ENCODE results near the gene IL11RA.

IL11RA gene

DNA sequence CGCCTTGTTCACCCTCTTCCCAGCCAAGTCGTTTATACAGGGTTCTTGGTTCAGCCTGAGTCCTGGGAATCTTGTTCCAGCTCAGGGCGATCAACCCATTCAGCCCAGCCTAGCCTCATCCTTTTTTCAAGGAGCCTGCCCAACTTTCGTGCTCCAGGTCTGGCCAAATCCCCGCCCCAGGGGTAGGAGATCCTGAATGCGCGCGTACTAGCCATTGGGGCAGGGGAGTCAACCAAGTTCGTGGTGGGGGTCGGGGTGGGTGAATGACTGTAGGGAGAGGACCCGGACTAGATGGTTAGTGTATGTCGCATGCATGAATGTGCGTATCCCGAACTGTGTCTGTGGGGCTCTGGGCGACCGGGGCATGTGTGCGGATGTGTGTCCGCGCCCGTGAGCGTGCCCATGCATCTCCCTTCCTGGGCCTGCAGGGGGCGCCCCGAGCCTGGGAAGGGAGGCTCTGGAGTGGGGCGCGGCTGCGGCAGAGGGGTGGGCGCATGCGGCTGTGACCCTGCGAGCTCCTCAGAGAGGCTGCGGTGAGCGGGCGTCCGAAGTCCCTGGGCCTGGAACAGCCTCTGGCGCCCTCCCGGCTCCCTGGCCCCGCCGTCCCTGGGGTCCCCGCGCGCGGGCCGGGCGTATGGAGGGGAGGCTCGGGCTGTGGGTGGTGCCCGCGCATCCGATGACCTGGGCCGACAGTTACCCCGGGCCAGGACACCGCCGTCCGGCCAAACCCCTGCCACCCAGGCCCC, 49.2 kb downstream of the IL11RA start:
- H4K8ac ChIP-seq (ENCODE audit: low read depth, low read length): peak overlapping the region; percentile 63
- peak overlapping the region; percentile 91 for H3K4me2 ChIP-seq (ENCODE audit: low read length)
- DNase-seq: peak; percentile 39 to 73
- no peak overlapping the region for H3K27ac ChIP-seq (ENCODE audit: low read depth, low read length)
- H3K79me1 ChIP-seq (ENCODE audit: low read length): no peaks in the 10 kb centered on the region
- no peaks in the 10 kb centered on the region for H3K9me3 ChIP-seq (ENCODE audit: insufficient read depth, low read depth, low read length)
- no peaks in the 10 kb centered on the region for H3K79me2 ChIP-seq (ENCODE audit: control insufficient read depth, insufficient read depth, low read length, poor library complexity)
- H2AFZ ChIP-seq (ENCODE audit: insufficient read depth, low read length, poor library complexity): peak overlapping the region; percentile 93
- H3K14ac ChIP-seq (ENCODE audit: low read length): no peak overlapping the region
- peak overlapping the region; percentile 70 for H3K4me3 ChIP-seq (ENCODE audit: low read depth, low read length)
- no peak overlapping the region for H3K23ac ChIP-seq (ENCODE audit: low read length)
- no peak overlapping the region for H2AK5ac ChIP-seq (ENCODE audit: low read length)
- no peaks in the 10 kb centered on the region for H3K36me3 ChIP-seq (ENCODE audit: control insufficient read depth in 1 of 2, insufficient read depth in 2 of 2, low read length in 2 of 2)
- peaks cover 0 to 5% of the 10 kb centered on the region in 2 experiments for H3K4me1 ChIP-seq (ENCODE audit: control insufficient read depth in 1 of 2, insufficient read depth in 2 of 2, low read length in 2 of 2)
- H4K12ac ChIP-seq (ENCODE audit: low read depth, low read length): peak overlapping the region; percentile 13
- no peak overlapping the region for H2BK12ac ChIP-seq (ENCODE audit: low read length)
- no peak overlapping the region for H2BK5ac ChIP-seq (ENCODE audit: low read depth, low read length, poor library complexity)
- no peak overlapping the region for H3K4ac ChIP-seq (ENCODE audit: low read depth, low read length)
- no CpG with 5 or more reads among the region's 52 CpGs for WGBS (ENCODE audit: extremely low coverage, insufficient coverage, insufficient read length)
- no peak overlapping the region for H4K91ac ChIP-seq (ENCODE audit: low read depth, low read length)
- no peak overlapping the region for H3K9ac ChIP-seq (ENCODE audit: low read length)
- H3K27me3 ChIP-seq (ENCODE audit: insufficient read depth, low read length): peaks cover 9% of the 10 kb centered on the region
- no peak overlapping the region for H2BK120ac ChIP-seq (ENCODE audit: insufficient read depth, low read length, poor library complexity)
- no peak overlapping the region for H3K18ac ChIP-seq (ENCODE audit: low read length)

GRCh38 chr9:34701769-34702736, 50.1 kb downstream of the IL11RA start:
- no peaks in the 10 kb centered on the region for H3K36me3 ChIP-seq (ENCODE audit: control insufficient read depth in 1 of 2, insufficient read depth in 2 of 2, low read length in 2 of 2)
- H3K27me3 ChIP-seq (ENCODE audit: insufficient read depth, low read length): peaks cover 9% of the 10 kb centered on the region
- no CpG with 5 or more reads among the region's 30 CpGs for WGBS (ENCODE audit: extremely low coverage, insufficient coverage, insufficient read length)
- peak overlapping the region; percentile 34 for H4K8ac ChIP-seq (ENCODE audit: low read depth, low read length)
- H3K4me3 ChIP-seq (ENCODE audit: low read depth, low read length): peak overlapping the region; percentile 70
- H3K14ac ChIP-seq (ENCODE audit: low read length): no peak overlapping the region
- H4K91ac ChIP-seq (ENCODE audit: low read depth, low read length): no peak overlapping the region
- no peak overlapping the region for H3K23ac ChIP-seq (ENCODE audit: low read length)
- H3K9me3 ChIP-seq (ENCODE audit: insufficient read depth, low read depth, low read length): no peaks in the 10 kb centered on the region
- H3K9ac ChIP-seq (ENCODE audit: low read length): no peak overlapping the region
- H3K27ac ChIP-seq (ENCODE audit: low read depth, low read length): no peak overlapping the region
- peaks cover 0 to 5% of the 10 kb centered on the region in 2 experiments for H3K4me1 ChIP-seq (ENCODE audit: control insufficient read depth in 1 of 2, insufficient read depth in 2 of 2, low read length in 2 of 2)
- no peak overlapping the region for H2BK5ac ChIP-seq (ENCODE audit: low read depth, low read length, poor library complexity)
- no peaks in the 10 kb centered on the region for H3K79me1 ChIP-seq (ENCODE audit: low read length)
- peak; percentile 68 to 87 for DNase-seq
- H2AFZ ChIP-seq (ENCODE audit: insufficient read depth, low read length, poor library complexity): peak overlapping the region; percentile 93
- H2BK12ac ChIP-seq (ENCODE audit: low read length): no peak overlapping the region
- H2BK120ac ChIP-seq (ENCODE audit: insufficient read depth, low read length, poor library complexity): no peak overlapping the region
- H3K4ac ChIP-seq (ENCODE audit: low read depth, low read length): no peak overlapping the region
- no peaks in the 10 kb centered on the region for H3K79me2 ChIP-seq (ENCODE audit: control insufficient read depth, insufficient read depth, low read length, poor library complexity)
- no peak overlapping the region for H3K18ac ChIP-seq (ENCODE audit: low read length)
- H4K12ac ChIP-seq (ENCODE audit: low read depth, low read length): no peak overlapping the region
- no peak overlapping the region for H2AK5ac ChIP-seq (ENCODE audit: low read length)
- H3K4me2 ChIP-seq (ENCODE audit: low read length): peak overlapping the region; percentile 91

DNA sequence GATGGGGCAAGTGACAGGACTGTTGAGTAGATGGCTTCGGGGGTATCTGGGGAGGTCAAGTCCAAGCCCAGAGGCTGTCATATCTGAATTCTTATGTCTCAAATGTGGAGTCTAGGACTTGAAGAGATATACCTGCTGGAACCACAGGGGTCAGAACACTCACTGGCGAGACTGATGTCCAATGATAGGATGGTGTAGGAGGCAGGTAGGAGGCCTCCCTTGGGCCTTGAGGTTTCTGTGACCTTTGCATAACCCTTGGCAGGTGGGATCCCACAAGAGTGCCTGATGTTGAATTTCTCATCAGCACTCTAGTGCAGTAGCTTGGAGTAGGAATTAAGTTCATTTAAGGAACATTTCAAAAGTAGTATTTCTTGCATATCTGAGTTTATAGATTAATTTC, 55.1 kb downstream of the IL11RA start:
- Histone ChIP-seq H3K36me3 (ENCODE audit: control insufficient read depth in 1 of 2, insufficient read depth in 2 of 2, low read length in 2 of 2) (no peaks in the 10 kb centered on the region), H2AK5ac (ENCODE audit: low read length) (no peak overlapping the region), H3K4me3 (ENCODE audit: low read depth, low read length) (no peak overlapping the region), H3K14ac (ENCODE audit: low read length) (no peak overlapping the region), H2AFZ (ENCODE audit: insufficient read depth, low read length, poor library complexity) (no peak overlapping the region), H4K8ac (ENCODE audit: low read depth, low read length) (no peak overlapping the region), H3K27ac (ENCODE audit: low read depth, low read length) (no peak overlapping the region), H3K4me2 (ENCODE audit: low read length) (no peak overlapping the region), H3K4me1 (ENCODE audit: control insufficient read depth in 1 of 2, insufficient read depth in 2 of 2, low read length in 2 of 2) (no peaks in the 10 kb centered on the region), H3K9me3 (ENCODE audit: insufficient read depth, low read depth, low read length) (peaks cover 2% of the 10 kb centered on the region), H2BK120ac (ENCODE audit: insufficient read depth, low read length, poor library complexity) (no peak overlapping the region), H4K12ac (ENCODE audit: low read depth, low read length) (no peak overlapping the region), H2BK5ac (ENCODE audit: low read depth, low read length, poor library complexity) (no peak overlapping the region), H3K9ac (ENCODE audit: low read length) (no peak overlapping the region), H3K4ac (ENCODE audit: low read depth, low read length) (no peak overlapping the region), H3K79me1 (ENCODE audit: low read length) (no peaks in the 10 kb centered on the region), H4K91ac (ENCODE audit: low read depth, low read length) (no peak overlapping the region), H3K18ac (ENCODE audit: low read length) (no peak overlapping the region), H3K23ac (ENCODE audit: low read length) (no peak overlapping the region), H2BK12ac (ENCODE audit: low read length) (no peak overlapping the region), H3K79me2 (ENCODE audit: control insufficient read depth, insufficient read depth, low read length, poor library complexity) (no peaks in the 10 kb centered on the region), H3K27me3 (ENCODE audit: insufficient read depth, low read length) (no peaks in the 10 kb centered on the region)
- no peak for DNase-seq
- no CpG with 5 or more reads among the region's 2 CpGs for WGBS (ENCODE audit: extremely low coverage, insufficient coverage, insufficient read length)

GRCh38 chr9:34709196-34709978, 57.4 kb downstream of the IL11RA start:
- H2BK120ac ChIP-seq (ENCODE audit: insufficient read depth, low read length, poor library complexity): no peak overlapping the region
- H3K4me1 ChIP-seq (ENCODE audit: control insufficient read depth in 1 of 2, insufficient read depth in 2 of 2, low read length in 2 of 2): no peaks in the 10 kb centered on the region
- no peaks in the 10 kb centered on the region for H3K79me1 ChIP-seq (ENCODE audit: low read length)
- H3K9me3 ChIP-seq (ENCODE audit: insufficient read depth, low read depth, low read length): peaks cover 2% of the 10 kb centered on the region
- H3K9ac ChIP-seq (ENCODE audit: low read length): no peak overlapping the region
- no peak overlapping the region for H2AK5ac ChIP-seq (ENCODE audit: low read length)
- H3K4ac ChIP-seq (ENCODE audit: low read depth, low read length): no peak overlapping the region
- no peaks in the 10 kb centered on the region for H3K79me2 ChIP-seq (ENCODE audit: control insufficient read depth, insufficient read depth, low read length, poor library complexity)
- no peak overlapping the region for H2AFZ ChIP-seq (ENCODE audit: insufficient read depth, low read length, poor library complexity)
- H4K12ac ChIP-seq (ENCODE audit: low read depth, low read length): no peak overlapping the region
- no peak overlapping the region for H3K18ac ChIP-seq (ENCODE audit: low read length)
- no peak overlapping the region for H2BK12ac ChIP-seq (ENCODE audit: low read length)
- H3K14ac ChIP-seq (ENCODE audit: low read length): no peak overlapping the region
- DNase-seq: no peak
- H2BK5ac ChIP-seq (ENCODE audit: low read depth, low read length, poor library complexity): no peak overlapping the region
- H3K27ac ChIP-seq (ENCODE audit: low read depth, low read length): no peak overlapping the region
- H4K91ac ChIP-seq (ENCODE audit: low read depth, low read length): no peak overlapping the region
- H3K27me3 ChIP-seq (ENCODE audit: insufficient read depth, low read length): no peaks in the 10 kb centered on the region
- WGBS (ENCODE audit: extremely low coverage, insufficient coverage, insufficient read length): no CpG with 5 or more reads among the region's 9 CpGs
- no peak overlapping the region for H3K4me3 ChIP-seq (ENCODE audit: low read depth, low read length)
- no peaks in the 10 kb centered on the region for H3K36me3 ChIP-seq (ENCODE audit: control insufficient read depth in 1 of 2, insufficient read depth in 2 of 2, low read length in 2 of 2)
- H3K4me2 ChIP-seq (ENCODE audit: low read length): no peak overlapping the region
- no peak overlapping the region for H4K8ac ChIP-seq (ENCODE audit: low read depth, low read length)
- no peak overlapping the region for H3K23ac ChIP-seq (ENCODE audit: low read length)

Data from trophoblast cell (in vitro differentiated cells and primary cell).